Measurements from ENCODE around the gene HSDL1. TPM values are rescaled to one million over a fixed set of nuclear protein-coding genes. Genes with fewer than 3 reads are reported as not detected.

Gene HSDL1
- total RNA-seq, 1 experiment from 2014 or later: 35.8 TPM

- Histone ChIP-seq H3K4me2 (ENCODE audit: low read length) (no peak overlapping the region), H3K27me3 (ENCODE audit: insufficient read depth, low read length) (no peaks in the 10 kb centered on the region), H3K4me3 (replicated peaks in 1 of 2; ENCODE audit: low read depth in 1 of 2, low read length in 2 of 2) (no peak overlapping the region), H3K9me3 (ENCODE audit: control insufficient read depth in 1 of 2, insufficient read depth in 1 of 2, low read depth in 1 of 2, low read length in 2 of 2) (no peaks in the 10 kb centered on the region), H3K9me2 (ENCODE audit: insufficient read depth) (no peaks in the 10 kb centered on the region), H4K20me1 (ENCODE audit: insufficient read depth) (no peaks in the 10 kb centered on the region; the same call in 1 of the 2 replicates), H3K36me3 (ENCODE audit: control insufficient read depth in 1 of 2, insufficient read depth in 2 of 2, low read length in 2 of 2) (no peaks in the 10 kb centered on the region), H3K27ac (ENCODE audit: low read depth, low read length) (no peak overlapping the region), H3K79me2 (ENCODE audit: insufficient read depth, low read length) (peaks cover 45% of the 10 kb centered on the region), H2AFZ (ENCODE audit: low read depth, low read length, poor library complexity, severe bottlenecking) (no peak overlapping the region), H3K4me1 (ENCODE audit: control insufficient read depth in 1 of 2, insufficient read depth in 2 of 2, low read length in 2 of 2) (peaks cover 20 to 31% of the 10 kb centered on the region in 2 experiments), H3K9ac (ENCODE audit: low read length) (no peak overlapping the region)
- ChIA-PET POLR2A (no interaction called here), CTCF (no interaction called here), RAD21 (ENCODE audit: low non-redundant PET in 1 of 2, low total read pairs in 2 of 2, uncharacterized antibody in 2 of 2, unreplicated experiment in 2 of 2) (no interaction called here)
- no TSS peak for BruUV-seq (replicated peaks)
- DNase-seq (ENCODE audit: low read depth, low spot score): no peak
- TF ChIP-seq ZFX (IDR thresholded peaks at IDR 0.05) (no peak), SIN3A (IDR thresholded peaks at IDR 0.05; ENCODE audit: low read depth) (no peak), ZNF274 (IDR thresholded peaks at IDR 0.05; ENCODE audit: low read depth, low read length) (no peak), ATF3 (IDR thresholded peaks at IDR 0.05) (no peak), ELF1 (IDR thresholded peaks at IDR 0.05; ENCODE audit: borderline replicate concordance, low read depth) (no peak), RAD21 (IDR thresholded peaks at IDR 0.05; ENCODE audit: low read depth) (no peak)
- intact Hi-C loops (cut with micrococcal nuclease): no loop called here
- ATAC-seq: no peak
Measured at GRCh38 chr16:84136331-84137125, 8.4 kb downstream of the HSDL1 start.

GRCh38 chr16:84132527-84133285, 12.3 kb downstream of the HSDL1 start:
- CTCF ChIA-PET: interaction anchor here (1.0 to 1.4 kb wide), 2 partner anchors 54 to 175 kb away, joined by 5 to 6 read pairs; partner anchors contain the start of gene TAF1C
- H3K79me2 ChIP-seq (ENCODE audit: insufficient read depth, low read length): peaks cover 19% of the 10 kb centered on the region

More at GRCh38 chr16:84132527-84133285, 12.3 kb downstream of the HSDL1 start:
- intact Hi-C loops (cut with micrococcal nuclease): no loop called here
- Histone ChIP-seq H3K36me3 (ENCODE audit: control insufficient read depth in 1 of 2, insufficient read depth in 2 of 2, low read length in 2 of 2) (peaks cover 10 to 11% of the 10 kb centered on the region in 2 experiments; a peak in 2 of 4 replicates), H3K4me3 (replicated peaks in 1 of 2; ENCODE audit: low read depth in 1 of 2, low read length in 2 of 2) (no peak overlapping the region), H3K4me1 (ENCODE audit: control insufficient read depth in 1 of 2, insufficient read depth in 2 of 2, low read length in 2 of 2) (peaks cover 0 to 5% of the 10 kb centered on the region in 2 experiments; a peak in 1 of 4 replicates), H3K27ac (ENCODE audit: low read depth, low read length) (no peak overlapping the region), H4K20me1 (ENCODE audit: insufficient read depth) (no peaks in the 10 kb centered on the region), H3K9me2 (ENCODE audit: insufficient read depth) (no peaks in the 10 kb centered on the region), H3K9ac (ENCODE audit: low read length) (no peak overlapping the region), H3K9me3 (ENCODE audit: control insufficient read depth in 1 of 2, insufficient read depth in 1 of 2, low read depth in 1 of 2, low read length in 2 of 2) (no peaks in the 10 kb centered on the region), H3K27me3 (ENCODE audit: insufficient read depth, low read length) (no peaks in the 10 kb centered on the region), H3K4me2 (ENCODE audit: low read length) (no peak overlapping the region), H2AFZ (ENCODE audit: low read depth, low read length, poor library complexity, severe bottlenecking) (no peak overlapping the region)
- TF ChIP-seq RAD21 (IDR thresholded peaks at IDR 0.05; ENCODE audit: low read depth): no peak
- TF ChIP-seq SP1 (IDR thresholded peaks at IDR 0.05; ENCODE audit: low read depth): no peak
- no peak for TF ChIP-seq ATF3 (IDR thresholded peaks at IDR 0.05)
- no peak for TF ChIP-seq EZH2 (IDR thresholded peaks at IDR 0.05)
- TF ChIP-seq SRF (IDR thresholded peaks at IDR 0.05; ENCODE audit: low read depth): no peak
- TF ChIP-seq EGR1 (IDR thresholded peaks at IDR 0.05; ENCODE audit: low read depth): no peak
- no peak for TF ChIP-seq ZFX (IDR thresholded peaks at IDR 0.05)
- no peak for TF ChIP-seq TCF7L2 (IDR thresholded peaks at IDR 0.05; ENCODE audit: borderline replicate concordance, extremely low read depth, insufficient read depth, insufficient read length)
- TF ChIP-seq EZH2phosphoT487 (IDR thresholded peaks at IDR 0.05; ENCODE audit: borderline replicate concordance): no peak
- no peak for TF ChIP-seq JUND (IDR thresholded peaks at IDR 0.05)
- no TSS peak for BruUV-seq (replicated peaks)
- no peak for DNase-seq (ENCODE audit: low read depth, low spot score)
- ChIA-PET POLR2A (interaction anchor here (2.5 kb wide), 1 partner anchor 16 kb away, joined by 7 read pairs; the partner anchor contains the start of gene MBTPS1), RAD21 (ENCODE audit: low non-redundant PET in 1 of 2, low total read pairs in 2 of 2, uncharacterized antibody in 2 of 2, unreplicated experiment in 2 of 2) (interaction anchor here in 1 of 2 experiments (0.8 kb wide), 1 partner anchor 175 kb away, joined by 3 read pairs; no protein-coding TSS in a partner anchor)
- no peak for ATAC-seq

Data from HCT116 (cell line).